Femur (tissue), 1 donor: ENCODE results near the gene MAPT.

Source experiments
- DNase-seq: peaks from one replicate; pipeline ENCODE4 v3.0.0-alpha.2; 2017

Gene MAPT

DNA sequence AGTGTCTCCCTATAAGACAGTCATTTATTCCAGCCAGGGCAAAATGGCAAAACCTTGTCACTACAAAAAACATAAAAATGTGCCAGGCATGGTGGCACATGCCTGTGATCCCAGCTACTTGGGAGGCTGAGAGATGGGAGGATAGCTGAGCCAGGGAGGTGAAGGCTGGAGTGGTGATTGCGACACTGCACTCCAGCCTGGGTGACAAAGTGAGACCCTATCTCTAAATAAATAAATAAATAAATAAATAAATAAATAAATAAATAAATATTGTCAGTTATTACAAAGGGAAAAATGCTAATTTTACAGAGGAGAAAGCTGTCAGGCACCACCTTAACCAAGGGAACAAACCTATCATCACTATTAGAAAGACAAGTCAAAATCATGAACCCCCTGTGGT lies 180.2 kb downstream of the MAPT start:
- no peak for DNase-seq
